ENCODE measurements around the gene VAV2. TPM values are rescaled to one million over a fixed set of nuclear protein-coding genes. Genes with fewer than 3 reads are reported as not detected.

Gene VAV2
- total and polyA plus RNA-seq, 2 of the 4 experiments (the other 2 are of a cell fraction): 10.8 to 13.4 TPM

DNA sequence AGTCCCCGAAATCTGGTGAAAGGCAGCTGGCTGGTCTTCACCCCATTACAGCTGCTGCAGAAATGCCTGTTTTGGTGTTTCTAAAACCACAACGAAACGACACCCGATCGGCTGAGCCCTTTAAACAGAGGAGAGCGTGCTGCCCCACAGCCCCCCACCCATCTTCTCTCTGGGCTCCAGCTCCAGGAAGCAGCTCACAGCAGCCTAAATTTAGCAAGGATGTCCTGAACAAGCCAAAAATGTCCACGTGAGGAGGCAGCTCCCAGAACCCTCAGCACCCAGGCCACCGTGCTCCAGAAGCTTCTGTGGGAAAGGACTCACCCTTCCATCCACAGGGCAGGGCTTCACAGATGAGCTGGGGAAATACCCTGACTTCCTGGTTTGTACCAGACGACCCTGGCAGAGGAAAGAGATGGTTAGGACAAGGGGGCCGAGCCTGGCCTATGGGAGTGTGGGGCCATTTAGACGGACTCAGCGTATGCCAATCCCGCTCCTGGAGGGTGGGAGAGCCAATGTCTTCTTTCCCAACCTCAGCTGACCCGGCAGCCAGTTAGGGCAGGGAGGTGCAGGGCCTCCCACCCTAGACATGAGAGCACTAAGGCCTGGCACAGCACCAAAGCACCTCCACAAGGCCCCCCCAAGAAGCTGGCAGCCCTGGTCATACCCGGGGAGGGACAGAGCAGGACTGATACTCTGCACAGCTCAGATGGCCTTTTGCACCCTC, 214.9 kb downstream of the VAV2 start:
- TF ChIP-seq USF2 (IDR thresholded peaks at IDR 0.05; ENCODE audit: low read depth, low read length) (no peak), BHLHE40 (IDR thresholded peaks at IDR 0.05; ENCODE audit: low read depth, low read length) (no peak), POLR2A (IDR thresholded peaks at IDR 0.05; ENCODE audit: low read depth, low read length) (no peak), MAFK (IDR thresholded peaks at IDR 0.05; ENCODE audit: low read depth, low read length) (no peak), RFX5 (IDR thresholded peaks at IDR 0.05; ENCODE audit: low read depth, low read length) (no peak)
- Histone ChIP-seq H4K5ac (ENCODE audit: low read depth, low read length) (no peak overlapping the region), H3K4ac (ENCODE audit: low read depth, low read length) (no peak overlapping the region), H2AK9ac (replicated peaks; ENCODE audit: low read depth, low read length, poor library complexity) (no peak overlapping the region), H3K23ac (ENCODE audit: low read depth, low read length) (no peak overlapping the region), H3K9me1 (ENCODE audit: insufficient read depth, low read length) (no peaks in the 10 kb centered on the region; the same call in 1 of the 2 replicates), H4K91ac (ENCODE audit: insufficient read depth, low read depth, low read length) (no peak overlapping the region), H3K56ac (ENCODE audit: extremely low read depth, insufficient read depth, low read length) (no peak overlapping the region), H3K27ac (ENCODE audit: insufficient read depth, low read length) (no peak overlapping the region), H3K18ac (ENCODE audit: low read depth, low read length) (no peak overlapping the region), H2BK20ac (ENCODE audit: low read depth, low read length) (no peak overlapping the region), H2AFZ (replicated peaks; ENCODE audit: low read length, poor library complexity) (no peak overlapping the region), H4K20me1 (ENCODE audit: insufficient read depth, low read length) (peaks cover 8% of the 10 kb centered on the region; the same call in 1 of the 2 replicates), H3K4me3 (ENCODE audit: insufficient read depth, low read depth, low read length) (no peak overlapping the region), H3K4me2 (ENCODE audit: low read depth, low read length) (no peak overlapping the region), H3K9me3 (ENCODE audit: control insufficient read depth, insufficient read depth, low read length) (no peaks in the 10 kb centered on the region), H3K27me3 (ENCODE audit: control insufficient read depth, insufficient read depth, low read length) (no peaks in the 10 kb centered on the region), H3K4me1 (ENCODE audit: control insufficient read depth, insufficient read depth, low read length) (peaks cover 3% of the 10 kb centered on the region; the same call in 1 of the 2 replicates), H3K79me1 (ENCODE audit: low read depth in 1 of 2, low read length in 2 of 2) (no peaks in the 10 kb centered on the region; a peak in 1 of 4 replicates), H2BK120ac (ENCODE audit: low read depth, low read length) (no peak overlapping the region), H4K8ac (ENCODE audit: low read depth in 2 of 2, low read length in 2 of 2) (no peak overlapping the region), H2AK5ac (ENCODE audit: low read depth, low read length) (no peak overlapping the region), H3K14ac (replicated peaks; ENCODE audit: low read depth, low read length) (no peak overlapping the region), H3K9ac (ENCODE audit: low read depth, low read length) (no peak overlapping the region), H3K36me3 (ENCODE audit: control insufficient read depth, insufficient read depth, low read length) (peaks cover 54% of the 10 kb centered on the region), H2BK15ac (ENCODE audit: low read depth, low read length) (no peak overlapping the region), H2BK5ac (ENCODE audit: low read depth, low read length, poor library complexity, severe bottlenecking) (no peak overlapping the region)
- in situ Hi-C loops (cut with MboI; ENCODE audit: low sequenced_read_pairs): loop anchor here (25.0 kb wide), 1 partner anchor 360 kb away; the partner anchor contains the start of gene WDR5
- intact Hi-C loops (cut with micrococcal nuclease): no loop called here
- ChIA-PET CTCF (interaction anchor here (0.9 kb wide), 1 partner anchor 217 kb away, joined by 3 read pairs; no protein-coding TSS in a partner anchor), POLR2A (ENCODE audit: unreplicated experiment) (no interaction called here)
- dilution Hi-C loops (cut with HindIII; ENCODE audit: low sequenced_read_pairs, unreplicated experiment): loop anchor here (25.0 kb wide), 1 partner anchor 235 kb away; no protein-coding TSS in a partner anchor
- ATAC-seq (ENCODE audit: low read depth): no peak
- WGBS, 2 experiments (ENCODE audit: extremely low coverage in 2 of 2, insufficient read length in 1 of 2): 100% methylated on average over 4 of the region's 15 CpGs; no CpG with 5 or more reads in 1 of the 2 experiments
- BruUV-seq (replicated peaks): no TSS peak
- no peak for DNase-seq
